Psoas muscle (tissue), 8 donors: ENCODE data around the gene ANKMY2. TPM values are rescaled to one million over a fixed set of nuclear protein-coding genes. Genes with fewer than 3 reads are reported as not detected.

Experiments
- ATAC-seq, 4 donors: fragments of 200-7000 bp; cut with Tn5 transposase; one replicate each; pipeline ENCODE4 v1.9.1; 2020; ENCODE audit warnings: moderate library complexity in 3 of 4, mild to moderate bottlenecking in 2 of 4
- DNase-seq, 2 donors: peaks; one replicate each; pipeline ENCODE4 v3.0.0-alpha.2; 2020
- H3K27ac ChIP-seq: fragments of 200-600 bp; one replicate; pipeline ENCODE4 v1.8.0; 2022
- H3K27me3 ChIP-seq, 3 donors: fragments of 200-600 bp in 1 of 3; one replicate each; pipeline versions ENCODE4 v1.6.1 to v1.8.0; 2013 to 2022; ENCODE audit warnings: low read length in 2 of 3, mild to moderate bottlenecking in 2 of 3, moderate library complexity in 1 of 3; ENCODE audit not compliant: insufficient read depth in 3 of 3
- H3K36me3 ChIP-seq, 2 donors: fragments of 200-600 bp in 1 of 2; one replicate each; pipeline versions ENCODE4 v1.6.1 to v1.8.0; 2013 to 2022; ENCODE audit warnings: low read depth in 1 of 2, mild to moderate bottlenecking in 1 of 2, moderate library complexity in 1 of 2; ENCODE audit not compliant: insufficient read depth in 1 of 2
- H3K4me1 ChIP-seq: fragments of 200-600 bp; one replicate; pipeline ENCODE4 v1.8.0; 2022
- H3K4me3 ChIP-seq: fragments of 200-600 bp; one replicate; pipeline ENCODE4 v1.8.0; 2022; ENCODE audit warnings: mild to moderate bottlenecking
- H3K9me3 ChIP-seq: fragments of 200-600 bp; one replicate; pipeline ENCODE4 v1.8.0; 2022
- CTCF ChIP-seq: fragments of 200-600 bp; IDR thresholded peaks from one replicate; pipeline ENCODE4 v1.8.0; 2022; ENCODE audit warnings: antibody characterized with exemption
- WGBS, 3 donors: extraction: QIAGEN DNeasy Blood & Tissue Kit; methylation state at CpG; one replicate each; pipeline versions ENCODE4 v1.1.6 to v1.1.7; 2013; 5-methylcytosine and 5-hydroxymethylcytosine counted together
- intact Hi-C, 2 donors: fragments of 100-400 bp; cut with DNase I; formaldehyde crosslinking; loops; one replicate each; pipeline versions ENCODE4 v1.11.0 to v1.14.2; 2022
- polyA plus RNA-seq, 3 donors: library from polyadenylated mRNA; stranded (reverse); fragments of 200-250 nt; gene quantifications; one replicate each; pipeline ENCODE4 v1.2.3, GENCODE V29; 2013
- total RNA-seq, 4 donors: library from RNA; stranded (reverse); fragmentation: NEBNext Ultra II Directional in 2 of 4; extraction: Animal tissue kit (Norgen Biotek cat#: 25700) in 2 of 4; gene quantifications; one replicate each; pipeline versions ENCODE4 v1.2.1 to v1.2.4, GENCODE V29; 2021 to 2023
- donor health status: healthy with polysubstance abuse.
- donor health status: DM: no; HTN: no; CAD: no; lungs with moderate emphysema.
- donor health status: Bipolar disorder and iron deficiency.
- donor health status: healthy.
- donor health status: DM: yes; HTN: yes; CAD: no.
- donor health status: DM: no; HTN: no; CAD: no.
- donor health status: DM: no; HTN: no; CAD: no.
- donor health status: DM: yes; HTN: yes; CAD: no.

ANKMY2 gene
- total and polyA plus RNA-seq, 7 donors, result 4.5 to 16.2 (median 9.9) TPM

GRCh38 chr7:16675277-16675676, 29.7 kb upstream of the ANKMY2 start:
- TF ChIP-seq CTCF, result no peak
- H3K27ac ChIP-seq, result no peak overlapping the region
- H3K36me3 ChIP-seq, result peaks cover 7 to 54% of the 10 kb centered on the region in 2 donors
- peaks cover 9% of the 10 kb centered on the region for H3K4me1 ChIP-seq
- H3K9me3 ChIP-seq, result no peaks in the 10 kb centered on the region
- WGBS, 3 donors, result 91 to 97% (median 94%) methylated on average over 3 of the region's 3 CpGs
- no peak for DNase-seq
- no peak for ATAC-seq
- intact Hi-C loops, result no loop called here
- H3K4me3 ChIP-seq, result no peak overlapping the region
- no peaks in the 10 kb centered on the region for H3K27me3 ChIP-seq

- no peaks in the 10 kb centered on the region for H3K27me3 ChIP-seq
- H3K4me3 ChIP-seq, result no peak overlapping the region
- H3K27ac ChIP-seq, result no peak overlapping the region
- H3K4me1 ChIP-seq, result peaks cover 37% of the 10 kb centered on the region
- no peak for ATAC-seq
- no peak for DNase-seq
- TF ChIP-seq CTCF, result no peak
- H3K36me3 ChIP-seq, result peaks cover 7 to 29% of the 10 kb centered on the region in 2 donors
- 95 to 98% (median 96%) methylated on average over 3 of the region's 3 CpGs for WGBS, 3 donors
- intact Hi-C loops, result loop anchor here in 1 of 2 donors (5.0 kb wide), 1 partner anchor 45 kb away; no protein-coding TSS in a partner anchor
- no peaks in the 10 kb centered on the region for H3K9me3 ChIP-seq
These were observed 26.3 kb upstream of the ANKMY2 start for GRCh38 chr7:16671811-16672210.

- no peaks in the 10 kb centered on the region for H3K9me3 ChIP-seq
- ATAC-seq (no peak), DNase-seq (no peak)
- no peak for TF ChIP-seq CTCF
- intact Hi-C loops, result loop anchor here in 1 of 2 donors (5.0 kb wide), 1 partner anchor 44 kb away; no protein-coding TSS in a partner anchor
- H3K4me1 ChIP-seq, result peaks cover 37% of the 10 kb centered on the region
- H3K27ac ChIP-seq, result peak overlapping the region; percentile 70
- 94 to 97% (median 96%) methylated on average over 4 of the region's 4 CpGs for WGBS, 3 donors
- H3K27me3 ChIP-seq, result no peaks in the 10 kb centered on the region
- H3K4me3 ChIP-seq, result no peak overlapping the region
- H3K36me3 ChIP-seq, result peaks cover 5 to 28% of the 10 kb centered on the region in 2 donors
These were observed 25.3 kb upstream of the ANKMY2 start for GRCh38 chr7:16670731-16671344.

- Histone ChIP-seq H3K27me3 (no peaks in the 10 kb centered on the region), H3K4me1 (peaks cover 37% of the 10 kb centered on the region), H3K27ac (peak overlapping the region; percentile 70), H3K9me3 (no peaks in the 10 kb centered on the region), H3K4me3 (no peak overlapping the region), H3K36me3 (peaks cover 0 to 24% of the 10 kb centered on the region in 2 donors)
- 34 to 68% (median 58%) methylated on average over 1 of the region's 1 CpG for whole genome bisulfite sequencing, 3 donors
- intact Hi-C loops, result loop anchor here in 1 of 2 donors (5.0 kb wide), 1 partner anchor 43 kb away; no protein-coding TSS in a partner anchor
- TF ChIP-seq CTCF, result no peak
- DNase-seq (no peak), ATAC-seq (no peak)
These were observed 24.5 kb upstream of the ANKMY2 start for GRCh38 chr7:16670021-16670420.

- no peaks in the 10 kb centered on the region for H3K9me3 ChIP-seq
- intact Hi-C loops, result no loop called here
- no peak for TF ChIP-seq CTCF
- H3K4me1 ChIP-seq, result peaks cover 37% of the 10 kb centered on the region
- DNase-seq, result no peak
- H3K36me3 ChIP-seq, result peaks cover 0 to 20% of the 10 kb centered on the region in 2 donors
- peak overlapping the region; percentile 70 for H3K27ac ChIP-seq
- WGBS, 3 donors, result 83 to 91% (median 85%) methylated on average over 2 of the region's 2 CpGs
- no peaks in the 10 kb centered on the region for H3K27me3 ChIP-seq
- ATAC-seq, result peak in 2 of 4 donors; percentile 51 to 54
- no peak overlapping the region for H3K4me3 ChIP-seq
These were observed 24.0 kb upstream of the ANKMY2 start for GRCh38 chr7:16669581-16669980.
